Fibroblast of peridontal ligament (primary cell): Measurements from ENCODE around the gene TREML2.
"Not testable (repeated sequence)": the region's sequence is repeated elsewhere in the genome, so short reads cannot be mapped to it uniquely, and the experiment has no call there.

Experiments
- DNase-seq: peaks from one replicate; pipeline ENCODE4 v3.0.0-alpha.2; 2010; ENCODE audit errors: extremely low read depth

TREML2 gene

GRCh38 chr6:41200901-41201763 is at the start of gene TREML2:
Gene TREML2 (minus strand): TSS chr6:41201149. CDS start chr6:41201008, 141 bp downstream.
- DNase-seq, result no peak

DNA sequence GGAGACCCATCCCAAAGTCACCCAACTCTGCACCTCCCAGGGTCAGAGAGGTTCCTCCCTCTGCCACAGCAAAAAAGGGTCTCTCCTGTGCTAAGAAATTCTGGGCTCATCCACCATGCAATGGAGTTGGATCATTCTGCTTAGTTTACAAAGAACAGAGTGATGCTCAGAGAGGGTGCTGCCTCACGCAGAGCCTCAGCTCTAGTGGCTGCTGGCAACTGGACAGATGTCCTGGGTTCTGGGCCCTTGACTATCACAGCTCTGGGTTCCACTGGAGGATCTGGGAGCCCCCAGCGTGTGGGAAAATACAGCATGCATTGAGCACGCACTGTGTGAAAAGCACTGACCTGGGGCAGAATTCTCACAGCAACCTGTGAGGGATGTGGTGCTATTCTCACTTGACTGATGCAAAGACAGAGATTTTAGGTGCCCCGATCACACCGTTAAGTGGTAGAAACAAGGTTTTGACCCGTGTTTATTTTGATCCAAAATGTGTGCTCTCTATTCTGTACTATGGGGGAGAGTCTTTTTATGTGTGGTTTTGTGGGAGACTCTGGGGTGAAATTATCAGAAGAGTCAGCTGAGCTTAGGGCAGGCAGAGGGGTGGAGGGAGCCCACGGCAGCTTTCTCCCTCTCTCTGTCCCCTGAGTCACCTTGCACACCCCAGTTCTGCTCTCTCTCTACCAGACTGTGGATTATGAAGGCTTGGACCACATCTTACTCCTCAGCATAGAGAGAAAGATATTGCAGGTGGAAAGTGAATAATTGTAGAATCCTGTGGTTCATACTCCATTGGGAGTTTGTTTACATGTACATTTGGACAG is 47.1 kb upstream of the TREML2 start:
- DNase-seq, result no peak

GRCh38 chr6:41247288-41247865 is 46.4 kb upstream of the TREML2 start:
- DNase-seq, result no peak

DNA sequence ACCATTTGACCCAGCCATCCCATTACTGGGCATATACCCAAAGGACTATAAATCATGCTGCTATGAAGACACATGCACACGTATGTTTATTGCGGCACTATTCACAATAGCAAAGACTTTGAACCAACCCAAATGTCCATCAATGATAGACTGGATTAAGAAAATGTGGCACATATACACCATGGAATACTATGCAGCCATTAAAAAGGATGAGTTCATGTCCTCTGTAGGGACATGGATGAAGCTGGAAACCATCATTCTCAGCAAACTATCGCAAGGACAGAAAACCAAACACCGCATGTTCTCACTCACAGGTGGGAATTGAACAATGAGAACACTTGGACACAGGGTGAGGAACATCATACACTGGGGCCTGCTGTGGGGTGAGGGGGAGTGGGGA is 45.6 kb upstream of the TREML2 start:
- not testable (repeated sequence) for DNase-seq

GRCh38 chr6:41239467-41240159 is 38.7 kb upstream of the TREML2 start:
- no peak for DNase-seq

GRCh38 chr6:41237128-41237527 is 36.2 kb upstream of the TREML2 start:
- DNase-seq, result no peak

- no peak for DNase-seq
Observed at GRCh38 chr6:41236276-41236675, 35.3 kb upstream of the TREML2 start.

- DNase-seq, result no peak
Observed at GRCh38 chr6:41232667-41233066, 31.7 kb upstream of the TREML2 start.

DNA sequence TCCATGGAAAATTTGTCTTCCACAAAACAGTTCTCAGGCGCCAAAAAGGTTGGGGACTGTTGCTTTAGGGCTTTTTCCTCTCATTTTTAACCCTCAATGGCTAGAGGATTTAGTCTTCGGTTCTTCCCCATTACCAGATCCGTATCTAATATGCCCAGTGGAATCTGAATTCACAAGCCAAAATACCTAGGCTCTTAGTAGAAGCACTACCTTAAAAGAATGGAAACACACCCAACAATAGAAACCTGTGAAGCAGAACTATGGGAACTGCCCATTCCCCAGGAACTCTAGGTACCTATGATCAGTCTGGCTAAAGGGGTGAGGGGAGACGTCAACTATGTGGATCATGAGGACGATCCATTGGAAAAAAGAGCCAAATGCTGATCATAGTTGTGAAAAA is 30.3 kb upstream of the TREML2 start:
- DNase-seq, result no peak

DNA sequence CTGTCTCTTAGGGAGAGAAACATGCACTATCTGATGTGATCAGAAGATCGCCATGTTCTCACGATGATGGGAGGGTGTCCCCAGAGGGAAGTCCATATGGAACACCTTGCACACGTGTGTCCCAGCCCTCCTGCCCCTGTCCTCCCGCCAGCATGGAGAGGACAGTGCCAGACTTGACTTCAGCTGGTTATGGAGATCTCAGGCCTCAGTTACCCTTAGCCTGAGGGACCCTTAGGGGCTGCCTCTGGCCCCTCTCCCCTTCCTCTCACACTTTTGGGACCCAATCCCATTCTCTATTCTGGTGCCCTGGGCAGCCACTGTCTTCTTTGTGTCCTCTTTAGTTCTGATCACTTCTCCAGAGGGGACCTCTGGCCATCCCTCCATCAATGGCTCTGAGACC is 28.8 kb upstream of the TREML2 start:
- no peak for DNase-seq

DNA sequence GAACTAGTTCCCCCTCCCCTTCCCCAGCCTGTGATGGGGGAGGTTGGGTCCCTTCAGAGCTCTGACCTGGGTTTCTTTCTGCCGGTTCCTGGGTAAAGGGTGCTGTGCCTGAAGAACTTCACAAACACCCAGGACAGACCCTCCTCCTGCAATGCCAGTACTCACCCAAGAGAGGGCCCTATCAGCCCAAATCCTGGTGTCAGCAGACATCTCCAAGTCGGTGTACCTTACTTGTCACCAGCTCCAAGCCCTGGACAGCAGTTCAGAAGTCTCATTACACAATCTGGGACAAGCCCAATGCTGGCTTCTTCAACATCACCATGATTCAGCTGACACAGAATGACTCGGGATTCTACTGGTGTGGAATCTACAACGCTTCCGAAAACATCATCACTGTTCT is 27.7 kb upstream of the TREML2 start:
- no peak for DNase-seq

DNA sequence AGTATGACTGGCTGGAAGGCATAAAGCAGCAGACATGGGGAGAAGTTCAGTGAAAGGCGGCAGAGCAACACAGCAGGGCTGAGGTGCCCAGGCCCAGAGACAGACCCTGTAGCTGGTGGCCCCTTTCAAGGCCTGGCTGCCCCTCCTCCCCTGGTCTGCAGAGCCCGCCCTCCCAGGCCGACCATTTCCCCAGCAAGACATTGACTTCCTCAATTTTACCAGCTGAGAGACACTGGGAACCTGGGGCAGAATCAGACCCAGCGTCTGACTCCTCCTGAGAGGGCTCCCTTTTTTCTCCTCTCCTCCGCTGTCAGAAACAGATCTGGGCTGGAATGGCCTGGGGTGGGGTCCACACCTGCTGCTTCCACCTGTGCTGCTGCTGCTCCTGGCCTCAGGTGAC is 27.1 kb upstream of the TREML2 start, which contains the start of gene TREML4:
Gene TREML4 (plus strand): TSS at position 254 of the 400 bp plus-strand sequence. CDS start 79 bp downstream, at position 333.
- no peak for DNase-seq

DNA sequence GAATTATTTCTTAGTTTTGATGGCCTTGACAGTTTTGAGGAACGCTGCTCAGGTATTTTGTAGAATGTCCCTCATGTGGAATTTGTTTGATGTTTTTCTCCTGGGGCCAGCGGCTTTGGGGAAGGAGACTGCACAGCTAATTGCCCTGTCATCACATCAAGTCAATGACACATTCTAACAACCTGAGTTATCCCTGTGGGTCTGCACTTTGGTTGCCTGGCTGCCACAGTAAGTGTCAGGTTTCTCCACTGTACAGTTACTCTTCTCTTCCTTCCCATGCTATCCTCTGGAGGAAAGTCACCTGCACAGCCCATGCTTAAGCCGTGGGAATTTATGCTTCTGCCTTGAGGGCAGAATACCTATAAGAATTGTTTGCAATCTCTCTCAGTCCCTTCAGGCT is 25.8 kb upstream of the TREML2 start:
- DNase-seq, result no peak

- DNase-seq, result no peak
Observed at GRCh38 chr6:41224800-41225199, 23.9 kb upstream of the TREML2 start.

GRCh38 chr6:41222513-41222912 is 21.6 kb upstream of the TREML2 start:
- DNase-seq, result no peak

- DNase-seq, result no peak
Observed at GRCh38 chr6:41222045-41222444, 21.1 kb upstream of the TREML2 start.

DNA sequence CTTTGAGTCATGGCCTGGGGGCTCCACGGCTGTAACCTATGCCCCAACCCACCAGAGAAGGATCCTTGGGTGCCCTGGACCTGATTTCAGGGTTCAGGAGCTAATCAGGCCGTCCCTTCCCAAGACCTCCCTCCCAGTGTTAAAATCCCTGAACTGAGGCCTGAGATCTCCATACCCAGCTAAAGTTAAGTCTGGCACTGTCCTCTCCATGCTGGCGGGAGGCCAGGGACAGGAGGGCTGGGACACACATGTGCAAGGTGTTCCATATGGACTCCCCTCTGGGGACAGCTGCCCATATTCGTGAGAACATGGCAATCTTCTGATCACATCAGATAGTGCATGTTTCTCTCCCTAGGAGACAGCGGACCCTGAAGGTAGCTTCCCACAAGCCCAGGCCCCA is 15.7 kb upstream of the TREML2 start:
- no peak for DNase-seq

GRCh38 chr6:41215777-41216176 is 14.8 kb upstream of the TREML2 start:
- DNase-seq, result no peak

DNA sequence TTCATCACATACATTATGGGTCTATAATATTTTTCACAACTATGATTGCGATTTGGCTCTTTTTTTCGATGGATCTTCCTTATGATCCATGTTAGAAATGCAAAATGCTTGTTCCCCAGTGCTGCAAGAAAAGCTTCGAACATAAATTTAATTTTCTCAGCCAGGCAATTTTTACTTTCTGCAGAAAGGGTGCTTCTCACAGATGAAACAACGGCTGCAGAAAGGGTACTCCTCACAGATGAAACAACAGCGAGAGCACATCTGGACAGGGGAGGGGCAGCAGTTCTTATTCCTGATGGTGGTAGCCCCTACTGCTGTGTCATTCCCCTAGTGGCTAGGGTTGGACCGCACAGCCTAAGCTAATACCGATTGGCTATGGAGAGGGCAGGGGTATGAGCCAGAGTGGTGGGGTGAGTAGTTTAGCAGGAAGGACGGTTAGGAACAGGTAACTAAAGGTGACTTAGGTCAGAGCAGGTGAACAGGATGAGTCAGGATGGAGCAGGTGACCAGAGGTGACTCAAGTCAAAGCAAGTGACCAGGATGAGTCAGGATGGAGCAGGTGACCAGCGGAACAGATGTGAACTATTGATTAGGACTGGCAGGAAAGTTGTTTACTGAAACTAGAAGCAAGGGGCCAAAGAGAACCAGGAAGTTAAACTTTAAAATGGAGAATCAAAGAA is 13.8 kb upstream of the TREML2 start:
- DNase-seq, result no peak

DNA sequence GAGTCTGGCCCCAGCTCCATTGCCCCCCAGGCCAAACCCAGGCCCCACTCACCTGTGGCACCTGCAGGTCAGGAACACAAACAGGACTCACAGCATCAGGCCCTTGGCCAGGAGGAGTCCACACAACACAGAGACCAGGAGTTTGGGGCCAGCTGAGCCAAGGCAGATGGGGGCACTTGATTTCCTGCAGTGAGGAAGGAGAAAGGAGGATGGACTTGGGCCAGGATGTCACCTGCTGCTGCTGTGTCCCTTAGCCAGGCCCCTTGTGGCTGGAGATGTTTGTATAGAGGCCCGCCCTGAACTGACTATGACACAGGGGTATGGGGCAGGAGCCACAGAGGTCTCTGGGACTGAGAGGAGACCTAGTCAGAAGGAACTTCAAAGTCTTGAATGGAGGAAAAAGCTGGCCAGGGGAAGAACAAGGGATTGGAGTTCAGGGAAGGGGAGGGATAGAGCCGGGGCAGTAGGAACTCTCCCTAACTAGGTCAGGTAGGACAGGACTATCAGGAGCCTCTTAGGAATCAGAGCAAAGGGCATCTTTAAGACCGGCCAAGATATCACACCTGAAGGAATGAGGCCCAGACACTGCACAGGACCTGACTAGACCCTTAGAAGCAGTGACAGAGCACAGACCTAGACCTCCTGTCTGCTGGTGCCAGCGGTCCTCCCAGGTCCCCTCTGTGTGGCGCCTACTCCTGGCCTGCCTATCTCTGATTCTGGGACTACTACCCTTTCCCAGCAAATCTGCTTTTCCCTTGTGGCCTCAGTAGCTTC is 8.8 kb upstream of the TREML2 start:
- no peak for DNase-seq
